GM19328 (cell line): ENCODE measurements around the gene DDX39B.
"Not testable (repeated sequence)": the region's sequence is repeated elsewhere in the genome, so short reads cannot be mapped to it uniquely, and the experiment has no call there.

Source experiments
- ATAC-seq: cut with Tn5 transposase; IDR thresholded peaks from one replicate; pipeline ENCODE4 v1.9.1; 2021; ENCODE audit warnings: mild to moderate bottlenecking, moderate library complexity; ENCODE audit not compliant: unreplicated experiment

The DDX39B gene

GRCh38 chr6:31487674-31488073, 54.1 kb downstream of the DDX39B start:
- not testable (repeated sequence) for ATAC-seq

GRCh38 chr6:31486065-31486837, 55.6 kb downstream of the DDX39B start:
- ATAC-seq = not testable (repeated sequence)

- ATAC-seq = no peak
Observed at GRCh38 chr6:31485055-31485454, 56.7 kb downstream of the DDX39B start.

- no peak for ATAC-seq
Observed at GRCh38 chr6:31483392-31483791, 58.4 kb downstream of the DDX39B start.

DNA sequence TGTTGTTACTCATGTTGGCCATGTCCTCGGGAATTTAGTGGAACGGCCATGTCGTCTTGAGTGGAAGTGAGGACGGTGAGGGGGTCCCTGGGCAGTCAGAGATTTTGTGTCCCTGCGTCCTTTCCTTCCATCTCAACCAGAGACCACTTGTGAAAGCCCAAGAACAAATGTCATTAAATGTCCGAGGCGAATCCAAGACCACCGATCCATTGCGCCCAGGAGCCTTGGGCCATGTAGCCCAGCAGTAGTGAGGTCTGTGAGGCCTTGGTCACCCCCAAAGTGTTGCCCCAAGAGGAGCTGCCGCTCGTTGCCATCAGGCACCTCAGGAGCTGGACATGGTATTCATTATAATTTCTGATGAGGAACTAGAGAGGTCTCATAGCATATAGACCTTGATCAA, 61.2 kb downstream of the DDX39B start:
- no peak for ATAC-seq
